Breast epithelium (tissue), 3 donors: ENCODE data around the gene PRKACA.

Experiments used
- POLR2AphosphoS5 ChIP-seq, 3 donors: sonication (generic); formaldehyde crosslinking; IDR thresholded peaks; one replicate each; pipeline ENCODE4 v1.6.1; 2017; ENCODE audit warnings: antibody characterized with exemption in 3 of 3
- TF ChIP-seq, protein P1 (sequence below), 3 donors: fragments of 450-650 bp; IDR thresholded peaks; one replicate each; pipeline ENCODE4 v1.5.1; 2016 to 2017; ENCODE audit warnings: antibody characterized with exemption in 3 of 3, mild to moderate bottlenecking in 3 of 3, moderate library complexity in 3 of 3

DNA sequence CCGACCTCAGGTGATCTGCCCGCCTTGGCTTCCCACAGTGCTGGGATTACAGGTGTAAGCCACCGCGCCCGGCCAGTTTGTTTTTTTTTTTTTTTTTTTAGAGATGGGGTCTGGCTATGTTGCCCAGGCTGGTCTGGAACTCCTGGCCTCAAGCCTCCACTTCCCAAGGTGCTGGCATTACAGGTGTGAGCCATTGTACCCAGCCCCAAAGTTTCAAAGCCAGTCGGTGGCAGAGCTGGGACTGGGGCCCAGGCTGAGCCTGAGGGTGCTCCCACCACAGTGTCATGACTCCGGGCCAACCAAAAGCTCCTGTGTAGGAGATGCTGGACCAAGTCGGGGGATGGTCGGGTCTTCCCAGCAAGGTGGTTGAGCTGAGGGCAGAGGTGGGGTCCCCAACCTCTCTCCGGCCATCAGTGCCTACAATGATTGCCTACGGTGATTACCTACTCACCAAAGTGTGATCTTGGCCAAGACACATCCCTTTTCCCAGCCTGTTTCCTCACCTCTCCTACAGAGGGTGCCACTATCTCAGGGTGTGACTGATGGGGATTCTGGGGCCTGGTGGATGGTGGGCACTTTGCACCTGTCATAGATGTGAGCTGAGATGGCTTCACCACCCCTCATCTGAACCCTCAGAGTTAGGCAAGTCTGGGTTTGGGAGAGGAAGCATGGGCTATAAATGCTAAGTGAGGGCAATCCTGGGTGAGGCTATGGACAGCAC, 21.1 kb downstream of the PRKACA start:
- no peak for TF ChIP-seq POLR2AphosphoS5 (IDR thresholded peaks at IDR 0.05)
- TF ChIP-seq, protein P1, sequence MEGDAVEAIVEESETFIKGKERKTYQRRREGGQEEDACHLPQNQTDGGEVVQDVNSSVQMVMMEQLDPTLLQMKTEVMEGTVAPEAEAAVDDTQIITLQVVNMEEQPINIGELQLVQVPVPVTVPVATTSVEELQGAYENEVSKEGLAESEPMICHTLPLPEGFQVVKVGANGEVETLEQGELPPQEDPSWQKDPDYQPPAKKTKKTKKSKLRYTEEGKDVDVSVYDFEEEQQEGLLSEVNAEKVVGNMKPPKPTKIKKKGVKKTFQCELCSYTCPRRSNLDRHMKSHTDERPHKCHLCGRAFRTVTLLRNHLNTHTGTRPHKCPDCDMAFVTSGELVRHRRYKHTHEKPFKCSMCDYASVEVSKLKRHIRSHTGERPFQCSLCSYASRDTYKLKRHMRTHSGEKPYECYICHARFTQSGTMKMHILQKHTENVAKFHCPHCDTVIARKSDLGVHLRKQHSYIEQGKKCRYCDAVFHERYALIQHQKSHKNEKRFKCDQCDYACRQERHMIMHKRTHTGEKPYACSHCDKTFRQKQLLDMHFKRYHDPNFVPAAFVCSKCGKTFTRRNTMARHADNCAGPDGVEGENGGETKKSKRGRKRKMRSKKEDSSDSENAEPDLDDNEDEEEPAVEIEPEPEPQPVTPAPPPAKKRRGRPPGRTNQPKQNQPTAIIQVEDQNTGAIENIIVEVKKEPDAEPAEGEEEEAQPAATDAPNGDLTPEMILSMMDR (IDR thresholded peaks at IDR 0.05): no peak
